Stomach (tissue), 9 donors: ENCODE measurements around the gene GAGE12G. TPM values are rescaled to one million over a fixed set of nuclear protein-coding genes. Genes with fewer than 3 reads are reported as not detected.
"Not testable (repeated sequence)": the region's sequence is repeated elsewhere in the genome, so short reads cannot be mapped to it uniquely, and the experiment has no call there.

Experiments used
- DNase-seq, 2 donors: peaks; one replicate each; pipeline versions ENCODE4 v3.0.0 to v3.0.0-alpha.2; 2013 to 2019
- H3K27ac ChIP-seq, 5 donors: fragments of 200-600 bp in 4 of 5; sonication (generic) in 4 of 5; one replicate each; pipeline ENCODE4 v1.5.1; 2013 to 2019; ENCODE audit warnings: mild to moderate bottlenecking in 1 of 5, moderate library complexity in 1 of 5
- H3K27me3 ChIP-seq, 3 donors: fragments of 200-600 bp; sonication (generic); one replicate each; pipeline ENCODE4 v1.5.1; 2017 to 2019; ENCODE audit warnings: mixed run types in 1 of 3
- H3K36me3 ChIP-seq, 4 donors: fragments of 200-600 bp; sonication (generic); 1 replicate in 3 of 4; 2 replicates in 1 of 4; pipeline ENCODE4 v1.5.1; 2016 to 2019
- H3K4me1 ChIP-seq, 4 donors: fragments of 200-600 bp; sonication (generic); one replicate each; pipeline ENCODE4 v1.5.1; 2016 to 2019
- H3K4me3 ChIP-seq, 4 donors: fragments of 200-600 bp; sonication (generic) in 3 of 4; one replicate each; pipeline ENCODE4 v1.5.1; 2016 to 2019; ENCODE audit warnings: mild to moderate bottlenecking in 1 of 4
- H3K9me3 ChIP-seq, 4 donors: fragments of 200-600 bp; sonication (generic); one replicate each; pipeline ENCODE4 v1.5.1; 2016 to 2019
- EP300 ChIP-seq: sonication (generic); formaldehyde crosslinking; IDR thresholded peaks from one replicate; pipeline ENCODE4 v1.6.1; 2017; ENCODE audit warnings: antibody characterized with exemption
- POLR2A ChIP-seq, 4 donors: fragments of 450-650 bp; IDR thresholded peaks; one replicate each; pipeline ENCODE4 v1.6.1; 2016; ENCODE audit warnings: antibody characterized with exemption in 4 of 4, control low read depth in 2 of 4, mild to moderate bottlenecking in 1 of 4, moderate library complexity in 1 of 4
- POLR2AphosphoS5 ChIP-seq, 3 donors: sonication (generic); formaldehyde crosslinking; IDR thresholded peaks; one replicate each; pipeline ENCODE4 v1.6.1; 2016; ENCODE audit warnings: antibody characterized with exemption in 3 of 3
- WGBS, 5 donors: extraction: QIAGEN DNeasy Blood & Tissue Kit in 3 of 5; methylation state at CpG; one replicate each; pipeline versions ENCODE4 v1.1.5 to v1.1.7; 2013 to 2018; 5-methylcytosine and 5-hydroxymethylcytosine counted together
- intact Hi-C: fragments of 100-400 bp; cut with DNase I; formaldehyde crosslinking; loops from one replicate; pipeline ENCODE4 v1.15.1; 2023; ENCODE audit warnings: low total_unique reads
- polyA plus RNA-seq, 3 donors: library from polyadenylated mRNA; stranded (reverse); fragments of 200-250 nt; gene quantifications; one replicate each; pipeline ENCODE4 v1.2.3, GENCODE V29; 2013
- small RNA-seq, 4 donors: library from RNA; depleted of rRNA; stranded (forward); fragments of <200 nt; gene quantifications; one replicate each; pipeline ENCODE3, GENCODE V24; 2016
- total RNA-seq, 5 donors: library from RNA; depleted of rRNA; stranded (reverse); fragments of >200 nt; gene quantifications; one replicate each; pipeline versions ENCODE4 v1.1.0 to v1.2.3, GENCODE V29; 2014 to 2016
- TF ChIP-seq, protein P1 (sequence below), 7 experiments: fragments of 450-650 bp in 4 of 7; fragments of 200-600 bp in 3 of 7; sonication (generic) in 3 of 7; IDR thresholded peaks; one replicate each; pipeline ENCODE4 v1.5.1; 2016 to 2019; ENCODE audit warnings: antibody characterized with exemption in 7 of 7, control low read depth in 2 of 7, mild to moderate bottlenecking in 1 of 7
- donor health status: healthy with polysubstance abuse.
- donor health status: Bipolar disorder and iron deficiency.
- donor health status: healthy.

GAGE12G gene
- total and polyA plus RNA-seq, 8 donors = not detected

GRCh38 chrX:49598720-49599119 lies 28.5 kb downstream of the GAGE12G start, which contains the start of gene GAGE1:
TSS of gene GAGE1 (plus strand) at chrX:49599020. CDS start at chrX:49600175, 1,155 bp downstream.
- DNase-seq, H3K9me3 ChIP-seq, intact Hi-C loops, H3K4me1 ChIP-seq, H3K27me3 ChIP-seq, H3K27ac ChIP-seq, H3K36me3 ChIP-seq, H3K4me3 ChIP-seq: not testable (repeated sequence)
- WGBS, 5 donors = no CpG with 5 or more reads among the region's 16 CpGs

DNA sequence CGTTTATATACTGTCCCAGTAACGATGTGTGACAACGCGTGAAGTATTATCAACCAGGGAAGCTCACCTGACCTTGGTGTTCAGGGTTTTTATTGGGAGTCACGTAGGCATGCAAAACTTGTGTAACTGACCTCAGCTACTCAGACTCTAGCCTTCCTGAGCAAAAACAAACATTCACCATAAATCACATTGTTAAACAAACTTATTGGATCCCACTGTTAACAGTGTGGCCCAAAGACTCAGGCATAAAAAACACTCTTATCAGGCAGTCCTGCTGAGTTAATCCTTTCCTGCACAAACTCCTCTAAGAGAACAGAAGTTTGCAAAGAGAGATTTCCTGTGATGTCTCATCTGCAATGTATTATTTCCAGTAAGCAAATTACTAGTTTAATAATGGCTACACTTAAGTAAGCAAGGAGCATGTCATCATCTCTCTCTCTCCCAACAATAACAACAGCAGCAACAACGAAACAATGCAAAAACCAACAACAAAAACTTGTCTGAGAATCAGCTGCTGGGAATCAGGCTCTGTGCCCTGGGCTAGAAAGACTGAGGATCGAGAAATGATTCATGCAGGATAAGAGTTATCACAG lies 40.6 kb downstream of the GAGE12G start:
- TF ChIP-seq EP300 = no peak
- TF ChIP-seq POLR2AphosphoS5 (IDR thresholded peaks at IDR 0.05) = no peak
- TF ChIP-seq POLR2A (IDR thresholded peaks at IDR 0.05) = no peak
- TF ChIP-seq, protein P1, sequence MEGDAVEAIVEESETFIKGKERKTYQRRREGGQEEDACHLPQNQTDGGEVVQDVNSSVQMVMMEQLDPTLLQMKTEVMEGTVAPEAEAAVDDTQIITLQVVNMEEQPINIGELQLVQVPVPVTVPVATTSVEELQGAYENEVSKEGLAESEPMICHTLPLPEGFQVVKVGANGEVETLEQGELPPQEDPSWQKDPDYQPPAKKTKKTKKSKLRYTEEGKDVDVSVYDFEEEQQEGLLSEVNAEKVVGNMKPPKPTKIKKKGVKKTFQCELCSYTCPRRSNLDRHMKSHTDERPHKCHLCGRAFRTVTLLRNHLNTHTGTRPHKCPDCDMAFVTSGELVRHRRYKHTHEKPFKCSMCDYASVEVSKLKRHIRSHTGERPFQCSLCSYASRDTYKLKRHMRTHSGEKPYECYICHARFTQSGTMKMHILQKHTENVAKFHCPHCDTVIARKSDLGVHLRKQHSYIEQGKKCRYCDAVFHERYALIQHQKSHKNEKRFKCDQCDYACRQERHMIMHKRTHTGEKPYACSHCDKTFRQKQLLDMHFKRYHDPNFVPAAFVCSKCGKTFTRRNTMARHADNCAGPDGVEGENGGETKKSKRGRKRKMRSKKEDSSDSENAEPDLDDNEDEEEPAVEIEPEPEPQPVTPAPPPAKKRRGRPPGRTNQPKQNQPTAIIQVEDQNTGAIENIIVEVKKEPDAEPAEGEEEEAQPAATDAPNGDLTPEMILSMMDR (IDR thresholded peaks at IDR 0.05) = no peak
- DNase-seq = peak in 1 of 2 donors; percentile 3
- Histone ChIP-seq H3K27ac (no peak overlapping the region), H3K4me1 (no peaks in the 10 kb centered on the region), H3K4me3 (no peak overlapping the region), H3K27me3 (no peaks in the 10 kb centered on the region), H3K36me3 (no peaks in the 10 kb centered on the region), H3K9me3 (no peaks in the 10 kb centered on the region)
- intact Hi-C loops = no loop called here
- 12 to 57% (median 23%) methylated on average over 7 of the region's 7 CpGs for WGBS, 5 donors

DNA sequence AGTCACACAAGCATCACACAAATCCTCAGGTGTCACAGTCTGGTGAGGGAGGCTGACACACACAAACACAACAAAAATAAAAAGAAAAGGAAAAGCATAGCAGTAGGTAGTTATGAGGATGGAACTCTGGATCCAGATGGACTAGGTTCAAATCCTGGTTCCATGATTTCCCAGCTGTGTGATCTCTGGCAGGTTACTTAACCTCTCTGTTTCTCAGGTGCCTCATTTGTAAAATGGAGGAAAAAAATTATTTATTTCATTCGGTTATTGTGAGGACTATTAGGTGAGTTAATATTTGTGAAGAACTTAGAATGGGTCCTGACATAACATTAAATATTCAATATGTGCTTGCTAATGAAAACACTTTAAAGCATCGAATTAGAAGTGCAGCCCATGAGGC lies 48.4 kb downstream of the GAGE12G start:
- no peak for DNase-seq
- intact Hi-C loops = no loop called here
- Histone ChIP-seq H3K27me3 (no peaks in the 10 kb centered on the region), H3K36me3 (no peaks in the 10 kb centered on the region), H3K4me1 (no peaks in the 10 kb centered on the region), H3K9me3 (no peaks in the 10 kb centered on the region), H3K27ac (no peak overlapping the region), H3K4me3 (no peak overlapping the region)
- no peak for TF ChIP-seq POLR2A (IDR thresholded peaks at IDR 0.05)
- TF ChIP-seq POLR2AphosphoS5 (IDR thresholded peaks at IDR 0.05) = no peak
- no peak for TF ChIP-seq EP300
- TF ChIP-seq, protein P1 (IDR thresholded peaks at IDR 0.05) = no peak
- WGBS, 5 donors = 79 to 92% (median 89%) methylated on average over 2 of the region's 2 CpGs

Small RNAs within 50 kb of the gene (small RNA-seq; reads per million reads assigned to genes)
- 0 reads per million in 4 donors for gene GAGE12B

Other genes starting within 250 kb of the GAGE12G start
- not detected for gene GAGE12J, start 248.4 kb upstream of the GAGE12G start, total RNA-seq
- gene GAGE12J, start 248.4 kb upstream of the GAGE12G start, polyA plus RNA-seq = not detected
- gene GAGE13, start 238.8 kb upstream of the GAGE12G start, total RNA-seq = not detected
- gene GAGE13, start 238.8 kb upstream of the GAGE12G start, polyA plus RNA-seq = not detected
- gene GAGE12C, start 38.2 kb upstream of the GAGE12G start, total RNA-seq = not detected
- gene GAGE12C, start 38.2 kb upstream of the GAGE12G start, polyA plus RNA-seq = not detected
- not detected for gene GAGE12D, start 28.7 kb upstream of the GAGE12G start, total RNA-seq
- not detected for gene GAGE12D, start 28.7 kb upstream of the GAGE12G start, polyA plus RNA-seq
- gene GAGE12E, start 19.1 kb upstream of the GAGE12G start, total RNA-seq = not detected
- gene GAGE12E, start 19.1 kb upstream of the GAGE12G start, polyA plus RNA-seq = not detected
- not detected for gene GAGE12F, start 9.6 kb upstream of the GAGE12G start, total RNA-seq
- not detected for gene GAGE12F, start 9.6 kb upstream of the GAGE12G start, polyA plus RNA-seq
- not detected for gene GAGE12H, start 9.5 kb downstream of the GAGE12G start, total RNA-seq
- not detected for gene GAGE12H, start 9.5 kb downstream of the GAGE12G start, polyA plus RNA-seq
- not detected for gene GAGE2A, start 19.1 kb downstream of the GAGE12G start, total RNA-seq
- gene GAGE2A, start 19.1 kb downstream of the GAGE12G start, polyA plus RNA-seq = not detected
- not detected for gene GAGE1, start 28.6 kb downstream of the GAGE12G start, total RNA-seq
- gene GAGE1, start 28.6 kb downstream of the GAGE12G start, polyA plus RNA-seq = not detected
- not detected for gene PAGE1, start 125.6 kb downstream of the GAGE12G start, total RNA-seq
- gene PAGE1, start 125.6 kb downstream of the GAGE12G start, polyA plus RNA-seq = not detected